ENCODE measurements around the gene DLG1. TPM values are rescaled to one million over a fixed set of nuclear protein-coding genes. Genes with fewer than 3 reads are reported as not detected.
A peak's percentile ranks its signal among the peaks of the same experiment; 100 is the strongest.

DLG1 gene
- total and polyA plus RNA-seq, 2 donors, result 37.6 to 40.4 TPM

- Histone ChIP-seq H3K9me3 (ENCODE audit: control insufficient read depth in 2 of 2, insufficient read depth in 1 of 2, low read length in 1 of 2) (no peaks in the 10 kb centered on the region), H3K4me3 (ENCODE audit: low read length in 2 of 2) (no peak overlapping the region), H3K27me3 (ENCODE audit: control insufficient read depth in 2 of 2, insufficient read depth in 1 of 2, low read length in 1 of 2) (peaks cover 0 to 11% of the 10 kb centered on the region in 2 donors), H3K27ac (ENCODE audit: low read depth in 1 of 2, low read length in 1 of 2) (no peak overlapping the region), H3K36me3 (ENCODE audit: control insufficient read depth in 2 of 2, insufficient read depth in 2 of 2, low read length in 1 of 2) (no peaks in the 10 kb centered on the region), H3K4me1 (ENCODE audit: control insufficient read depth in 2 of 2, insufficient read depth in 2 of 2, low read length in 2 of 2) (peaks cover 0 to 4% of the 10 kb centered on the region in 2 donors)
- WGBS, result 96% methylated on average over 7 of the region's 7 CpGs
- no peak for DNase-seq (ENCODE audit: low read depth in 6 of 9, low spot score in 9 of 9)
Observed at GRCh38 chr3:197306374-197307086, 8.1 kb upstream of the DLG1 start.

GRCh38 chr3:197305854-197306253 lies 7.4 kb upstream of the DLG1 start:
- H3K4me1 ChIP-seq (ENCODE audit: control insufficient read depth in 2 of 2, insufficient read depth in 2 of 2, low read length in 2 of 2), result peaks cover 0 to 4% of the 10 kb centered on the region in 2 donors
- 11% methylated on average over 1 of the region's 1 CpG for WGBS
- H3K36me3 ChIP-seq (ENCODE audit: control insufficient read depth in 2 of 2, insufficient read depth in 2 of 2, low read length in 1 of 2), result no peaks in the 10 kb centered on the region
- H3K27me3 ChIP-seq (ENCODE audit: control insufficient read depth in 2 of 2, insufficient read depth in 1 of 2, low read length in 1 of 2), result peaks cover 0 to 13% of the 10 kb centered on the region in 2 donors
- no peak overlapping the region for H3K4me3 ChIP-seq (ENCODE audit: low read length in 2 of 2)
- H3K27ac ChIP-seq (ENCODE audit: low read depth in 1 of 2, low read length in 1 of 2), result no peak overlapping the region
- H3K9me3 ChIP-seq (ENCODE audit: control insufficient read depth in 2 of 2, insufficient read depth in 1 of 2, low read length in 1 of 2), result no peaks in the 10 kb centered on the region
- peak in 2 of 9 donors; percentile 14 to 44 for DNase-seq (ENCODE audit: low read depth in 6 of 9, low spot score in 9 of 9)

GRCh38 chr3:197303452-197303851 lies 5.0 kb upstream of the DLG1 start:
- Histone ChIP-seq H3K36me3 (ENCODE audit: control insufficient read depth in 2 of 2, insufficient read depth in 2 of 2, low read length in 1 of 2) (no peaks in the 10 kb centered on the region), H3K27me3 (ENCODE audit: control insufficient read depth in 2 of 2, insufficient read depth in 1 of 2, low read length in 1 of 2) (peaks cover 11 to 34% of the 10 kb centered on the region in 2 donors), H3K27ac (ENCODE audit: low read depth in 1 of 2, low read length in 1 of 2) (no peak overlapping the region), H3K9me3 (ENCODE audit: control insufficient read depth in 2 of 2, insufficient read depth in 1 of 2, low read length in 1 of 2) (no peaks in the 10 kb centered on the region), H3K4me1 (ENCODE audit: control insufficient read depth in 2 of 2, insufficient read depth in 2 of 2, low read length in 2 of 2) (peaks cover 6 to 13% of the 10 kb centered on the region in 2 donors), H3K4me3 (ENCODE audit: low read length in 2 of 2) (no peak overlapping the region)
- DNase-seq (ENCODE audit: low read depth in 6 of 9, low spot score in 9 of 9), result no peak
- 96% methylated on average over 6 of the region's 6 CpGs for WGBS

GRCh38 chr3:197302696-197303341 lies 4.4 kb upstream of the DLG1 start:
- 91% methylated on average over 3 of the region's 3 CpGs for WGBS
- no peaks in the 10 kb centered on the region for H3K36me3 ChIP-seq (ENCODE audit: control insufficient read depth in 2 of 2, insufficient read depth in 2 of 2, low read length in 1 of 2)
- peaks cover 6 to 13% of the 10 kb centered on the region in 2 donors for H3K4me1 ChIP-seq (ENCODE audit: control insufficient read depth in 2 of 2, insufficient read depth in 2 of 2, low read length in 2 of 2)
- no peaks in the 10 kb centered on the region for H3K9me3 ChIP-seq (ENCODE audit: control insufficient read depth in 2 of 2, insufficient read depth in 1 of 2, low read length in 1 of 2)
- no peak for DNase-seq (ENCODE audit: low read depth in 6 of 9, low spot score in 9 of 9)
- peaks cover 11 to 34% of the 10 kb centered on the region in 2 donors for H3K27me3 ChIP-seq (ENCODE audit: control insufficient read depth in 2 of 2, insufficient read depth in 1 of 2, low read length in 1 of 2)
- no peak overlapping the region for H3K4me3 ChIP-seq (ENCODE audit: low read length in 2 of 2)
- no peak overlapping the region for H3K27ac ChIP-seq (ENCODE audit: low read depth in 1 of 2, low read length in 1 of 2)

- Histone ChIP-seq H3K36me3 (ENCODE audit: control insufficient read depth in 2 of 2, insufficient read depth in 2 of 2, low read length in 1 of 2) (no peaks in the 10 kb centered on the region), H3K4me1 (ENCODE audit: control insufficient read depth in 2 of 2, insufficient read depth in 2 of 2, low read length in 2 of 2) (peaks cover 6 to 13% of the 10 kb centered on the region in 2 donors), H3K9me3 (ENCODE audit: control insufficient read depth in 2 of 2, insufficient read depth in 1 of 2, low read length in 1 of 2) (no peaks in the 10 kb centered on the region), H3K27me3 (ENCODE audit: control insufficient read depth in 2 of 2, insufficient read depth in 1 of 2, low read length in 1 of 2) (peaks cover 11 to 34% of the 10 kb centered on the region in 2 donors), H3K4me3 (ENCODE audit: low read length in 2 of 2) (no peak overlapping the region), H3K27ac (ENCODE audit: low read depth in 1 of 2, low read length in 1 of 2) (no peak overlapping the region)
- DNase-seq (ENCODE audit: low read depth in 6 of 9, low spot score in 9 of 9), result no peak
- WGBS, result 99% methylated on average over 3 of the region's 3 CpGs
Observed at GRCh38 chr3:197302033-197302432, 3.6 kb upstream of the DLG1 start.

- no peak overlapping the region for H3K4me3 ChIP-seq (ENCODE audit: low read length in 2 of 2)
- no peak for DNase-seq (ENCODE audit: low read depth in 6 of 9, low spot score in 9 of 9)
- H3K9me3 ChIP-seq (ENCODE audit: control insufficient read depth in 2 of 2, insufficient read depth in 1 of 2, low read length in 1 of 2), result no peaks in the 10 kb centered on the region
- no peaks in the 10 kb centered on the region for H3K36me3 ChIP-seq (ENCODE audit: control insufficient read depth in 2 of 2, insufficient read depth in 2 of 2, low read length in 1 of 2)
- 98% methylated on average over 7 of the region's 7 CpGs for WGBS
- no peak overlapping the region for H3K27ac ChIP-seq (ENCODE audit: low read depth in 1 of 2, low read length in 1 of 2)
- H3K4me1 ChIP-seq (ENCODE audit: control insufficient read depth in 2 of 2, insufficient read depth in 2 of 2, low read length in 2 of 2), result peaks cover 6 to 9% of the 10 kb centered on the region in 2 donors
- H3K27me3 ChIP-seq (ENCODE audit: control insufficient read depth in 2 of 2, insufficient read depth in 1 of 2, low read length in 1 of 2), result peaks cover 11 to 34% of the 10 kb centered on the region in 2 donors
Observed at GRCh38 chr3:197300361-197300760, 1.9 kb upstream of the DLG1 start.

- 11% methylated on average over 42 of the region's 42 CpGs for WGBS
- Histone ChIP-seq H3K27me3 (ENCODE audit: control insufficient read depth in 2 of 2, insufficient read depth in 1 of 2, low read length in 1 of 2) (peaks cover 11 to 32% of the 10 kb centered on the region in 2 donors), H3K36me3 (ENCODE audit: control insufficient read depth in 2 of 2, insufficient read depth in 2 of 2, low read length in 1 of 2) (peaks cover 0 to 7% of the 10 kb centered on the region in 2 donors), H3K9me3 (ENCODE audit: control insufficient read depth in 2 of 2, insufficient read depth in 1 of 2, low read length in 1 of 2) (no peaks in the 10 kb centered on the region), H3K4me3 (ENCODE audit: low read length in 2 of 2) (peak overlapping the region; percentile 76 to 97), H3K4me1 (ENCODE audit: control insufficient read depth in 2 of 2, insufficient read depth in 2 of 2, low read length in 2 of 2) (peaks cover 6 to 9% of the 10 kb centered on the region in 2 donors), H3K27ac (ENCODE audit: low read depth in 1 of 2, low read length in 1 of 2) (no peak overlapping the region)
- peak in 4 of 9 donors; percentile 1 to 17 (median 6) for DNase-seq (ENCODE audit: low read depth in 6 of 9, low spot score in 9 of 9)
Observed at GRCh38 chr3:197298945-197299854, 788 bp upstream of the DLG1 start.

- Histone ChIP-seq H3K36me3 (ENCODE audit: control insufficient read depth in 2 of 2, insufficient read depth in 2 of 2, low read length in 1 of 2) (peaks cover 0 to 14% of the 10 kb centered on the region in 2 donors), H3K4me1 (ENCODE audit: control insufficient read depth in 2 of 2, insufficient read depth in 2 of 2, low read length in 2 of 2) (peaks cover 6 to 9% of the 10 kb centered on the region in 2 donors), H3K9me3 (ENCODE audit: control insufficient read depth in 2 of 2, insufficient read depth in 1 of 2, low read length in 1 of 2) (no peaks in the 10 kb centered on the region), H3K27me3 (ENCODE audit: control insufficient read depth in 2 of 2, insufficient read depth in 1 of 2, low read length in 1 of 2) (peaks cover 11 to 32% of the 10 kb centered on the region in 2 donors), H3K4me3 (ENCODE audit: low read length in 2 of 2) (peak overlapping the region; percentile 76 to 97), H3K27ac (ENCODE audit: low read depth in 1 of 2, low read length in 1 of 2) (peak overlapping the region; percentile 92 to 93)
- under 1% methylated on average over 100 of the region's 100 CpGs for WGBS
- DNase-seq (ENCODE audit: low read depth in 6 of 9, low spot score in 9 of 9), result peak; percentile 55 to 95 (median 84)
Observed at GRCh38 chr3:197297476-197298340, 704 bp downstream of the DLG1 start.

Data from thymus (tissue), 11 donors.